Measurements from ENCODE around the gene CALHM4.

The CALHM4 gene

GRCh38 chr6:116528133-116528532 is 25.4 kb upstream of the CALHM4 start:
- no peak overlapping the region for H3K27ac ChIP-seq (ENCODE audit: low read depth, low read length)
- no peaks in the 10 kb centered on the region for H3K36me3 ChIP-seq (ENCODE audit: control insufficient read depth, insufficient read depth, low read length)
- no peaks in the 10 kb centered on the region for H3K27me3 ChIP-seq (ENCODE audit: control insufficient read depth, insufficient read depth, low read length)
- no peak overlapping the region for H3K4me3 ChIP-seq (ENCODE audit: low read length)
- no peak overlapping the region for H3K9ac ChIP-seq (ENCODE audit: low read length)
- no peaks in the 10 kb centered on the region for H3K4me1 ChIP-seq (ENCODE audit: control insufficient read depth, insufficient read depth, low read length)

DNA sequence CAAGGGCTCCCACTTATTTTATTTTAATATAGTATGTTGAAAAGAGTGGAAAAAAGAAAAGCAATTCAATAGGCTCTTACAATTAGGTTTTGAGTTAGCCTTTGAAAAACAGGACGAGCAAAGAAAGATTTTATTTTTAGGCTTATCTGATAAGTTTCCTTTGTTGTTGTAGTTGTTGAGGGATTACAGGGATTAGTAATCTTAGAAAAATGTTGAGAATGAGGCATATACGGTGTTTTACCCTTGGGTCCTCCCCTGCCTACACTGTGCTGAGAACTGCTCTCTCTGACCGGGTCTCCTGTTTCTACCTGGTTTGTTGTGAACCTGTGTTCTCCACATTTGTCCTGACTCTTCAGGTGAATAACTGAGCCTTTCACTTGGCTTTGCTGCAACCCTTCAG is 24.8 kb upstream of the CALHM4 start:
- Histone ChIP-seq H3K4me1 (ENCODE audit: control insufficient read depth, insufficient read depth, low read length) (no peaks in the 10 kb centered on the region), H3K36me3 (ENCODE audit: control insufficient read depth, insufficient read depth, low read length) (no peaks in the 10 kb centered on the region), H3K27me3 (ENCODE audit: control insufficient read depth, insufficient read depth, low read length) (no peaks in the 10 kb centered on the region), H3K27ac (ENCODE audit: low read depth, low read length) (no peak overlapping the region), H3K9ac (ENCODE audit: low read length) (no peak overlapping the region), H3K4me3 (ENCODE audit: low read length) (no peak overlapping the region)

- Histone ChIP-seq H3K27me3 (ENCODE audit: control insufficient read depth, insufficient read depth, low read length) (no peaks in the 10 kb centered on the region), H3K4me3 (ENCODE audit: low read length) (no peak overlapping the region), H3K4me1 (ENCODE audit: control insufficient read depth, insufficient read depth, low read length) (no peaks in the 10 kb centered on the region), H3K9ac (ENCODE audit: low read length) (no peak overlapping the region), H3K36me3 (ENCODE audit: control insufficient read depth, insufficient read depth, low read length) (no peaks in the 10 kb centered on the region), H3K27ac (ENCODE audit: low read depth, low read length) (no peak overlapping the region)
Measured at GRCh38 chr6:116529466-116530290, 23.9 kb upstream of the CALHM4 start.

- Histone ChIP-seq H3K4me3 (ENCODE audit: low read length) (no peak overlapping the region), H3K4me1 (ENCODE audit: control insufficient read depth, insufficient read depth, low read length) (no peaks in the 10 kb centered on the region), H3K27ac (ENCODE audit: low read depth, low read length) (no peak overlapping the region), H3K36me3 (ENCODE audit: control insufficient read depth, insufficient read depth, low read length) (no peaks in the 10 kb centered on the region), H3K27me3 (ENCODE audit: control insufficient read depth, insufficient read depth, low read length) (no peaks in the 10 kb centered on the region), H3K9ac (ENCODE audit: low read length) (no peak overlapping the region)
Measured at GRCh38 chr6:116530436-116530835, 23.1 kb upstream of the CALHM4 start.

DNA sequence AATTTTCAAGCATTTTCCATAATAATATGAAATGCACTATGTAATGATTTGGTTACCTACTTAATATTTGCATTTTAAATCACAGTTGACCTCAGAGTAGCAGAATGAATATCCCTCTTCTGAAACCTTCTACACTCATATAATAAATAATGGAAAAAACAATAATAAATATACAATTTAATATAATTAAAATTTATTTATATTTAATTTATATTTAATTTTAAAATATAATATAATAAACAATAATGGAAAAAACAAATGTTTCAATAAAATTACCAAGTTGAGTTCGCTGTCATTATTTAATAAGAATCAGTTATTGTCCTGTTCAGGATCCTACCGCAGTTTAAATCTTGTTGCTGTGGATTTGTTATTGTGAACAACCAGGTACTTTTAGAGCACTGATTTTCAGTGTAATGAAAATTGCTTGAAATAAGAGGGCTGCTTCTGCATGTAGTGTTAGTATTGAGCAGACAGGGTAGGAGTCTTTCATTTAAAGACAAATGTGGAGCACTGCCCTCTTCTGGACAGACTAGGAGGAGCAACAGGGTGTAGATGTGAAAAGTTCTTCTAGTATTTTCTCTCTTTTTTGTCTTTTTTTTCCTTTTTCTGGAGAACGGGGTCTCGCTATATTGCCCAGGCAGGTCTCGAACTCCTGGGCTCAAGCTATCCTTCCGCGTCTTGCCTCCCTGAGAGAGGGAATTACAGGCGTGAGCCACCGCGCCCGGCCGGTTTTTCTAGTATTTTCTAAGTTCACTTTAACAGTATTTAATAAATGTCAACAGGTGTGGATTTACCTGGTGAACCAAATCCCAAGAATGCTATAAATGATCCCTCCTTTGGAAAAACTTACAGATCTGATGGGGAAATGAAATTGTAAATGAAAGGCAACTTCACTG is 21.6 kb upstream of the CALHM4 start:
- Histone ChIP-seq H3K27me3 (ENCODE audit: control insufficient read depth, insufficient read depth, low read length) (no peaks in the 10 kb centered on the region), H3K36me3 (ENCODE audit: control insufficient read depth, insufficient read depth, low read length) (no peaks in the 10 kb centered on the region), H3K27ac (ENCODE audit: low read depth, low read length) (no peak overlapping the region), H3K9ac (ENCODE audit: low read length) (no peak overlapping the region), H3K4me1 (ENCODE audit: control insufficient read depth, insufficient read depth, low read length) (no peaks in the 10 kb centered on the region), H3K4me3 (ENCODE audit: low read length) (no peak overlapping the region)

DNA sequence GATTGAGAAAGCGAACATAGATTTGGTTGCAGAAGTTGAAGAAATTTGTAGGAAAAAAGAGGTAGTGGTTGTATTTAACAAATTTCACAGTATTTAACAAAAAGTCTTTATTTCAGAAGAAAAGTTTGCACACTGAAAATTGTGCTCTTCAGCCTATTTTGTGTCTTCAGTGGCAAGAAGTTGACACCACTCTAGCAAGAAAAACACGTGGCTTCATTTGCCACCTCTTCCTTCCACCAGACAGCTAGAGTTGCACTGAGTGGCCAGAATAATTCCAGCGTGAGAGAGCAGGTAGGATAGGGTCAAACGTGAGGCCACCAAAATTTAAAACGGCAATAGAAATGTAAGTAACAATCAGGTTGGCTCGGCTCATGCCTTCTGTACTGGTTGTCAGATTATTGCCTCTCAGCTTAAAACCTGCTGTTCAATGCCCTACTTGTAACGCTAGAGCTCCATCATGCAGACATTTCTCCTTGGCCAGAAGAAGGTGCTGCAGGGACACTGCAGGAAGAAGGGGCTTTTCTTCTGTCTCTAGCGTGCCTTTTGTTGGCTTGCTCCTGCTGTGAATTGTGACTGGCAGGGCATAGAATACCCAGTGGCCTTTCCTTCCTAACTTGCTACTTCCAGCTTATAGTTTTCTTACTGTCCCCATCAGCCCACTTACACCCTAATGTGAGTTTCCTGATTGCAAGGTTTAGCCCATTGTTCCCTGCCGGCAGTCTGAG is 20.2 kb upstream of the CALHM4 start:
- Histone ChIP-seq H3K9ac (ENCODE audit: low read length) (no peak overlapping the region), H3K4me3 (ENCODE audit: low read length) (no peak overlapping the region), H3K27me3 (ENCODE audit: control insufficient read depth, insufficient read depth, low read length) (no peaks in the 10 kb centered on the region), H3K36me3 (ENCODE audit: control insufficient read depth, insufficient read depth, low read length) (no peaks in the 10 kb centered on the region), H3K27ac (ENCODE audit: low read depth, low read length) (no peak overlapping the region), H3K4me1 (ENCODE audit: control insufficient read depth, insufficient read depth, low read length) (no peaks in the 10 kb centered on the region)

- H3K4me3 ChIP-seq (ENCODE audit: low read length): no peak overlapping the region
- H3K27me3 ChIP-seq (ENCODE audit: control insufficient read depth, insufficient read depth, low read length): no peaks in the 10 kb centered on the region
- H3K9ac ChIP-seq (ENCODE audit: low read length): no peak overlapping the region
- H3K4me1 ChIP-seq (ENCODE audit: control insufficient read depth, insufficient read depth, low read length): no peaks in the 10 kb centered on the region
- H3K27ac ChIP-seq (ENCODE audit: low read depth, low read length): no peak overlapping the region
- H3K36me3 ChIP-seq (ENCODE audit: control insufficient read depth, insufficient read depth, low read length): no peaks in the 10 kb centered on the region
Measured at GRCh38 chr6:116535109-116535508, 18.4 kb upstream of the CALHM4 start.

GRCh38 chr6:116536216-116536621 is 17.3 kb upstream of the CALHM4 start:
- no peaks in the 10 kb centered on the region for H3K36me3 ChIP-seq (ENCODE audit: control insufficient read depth, insufficient read depth, low read length)
- no peak overlapping the region for H3K27ac ChIP-seq (ENCODE audit: low read depth, low read length)
- H3K4me1 ChIP-seq (ENCODE audit: control insufficient read depth, insufficient read depth, low read length): no peaks in the 10 kb centered on the region
- H3K4me3 ChIP-seq (ENCODE audit: low read length): no peak overlapping the region
- H3K27me3 ChIP-seq (ENCODE audit: control insufficient read depth, insufficient read depth, low read length): no peaks in the 10 kb centered on the region
- no peak overlapping the region for H3K9ac ChIP-seq (ENCODE audit: low read length)

DNA sequence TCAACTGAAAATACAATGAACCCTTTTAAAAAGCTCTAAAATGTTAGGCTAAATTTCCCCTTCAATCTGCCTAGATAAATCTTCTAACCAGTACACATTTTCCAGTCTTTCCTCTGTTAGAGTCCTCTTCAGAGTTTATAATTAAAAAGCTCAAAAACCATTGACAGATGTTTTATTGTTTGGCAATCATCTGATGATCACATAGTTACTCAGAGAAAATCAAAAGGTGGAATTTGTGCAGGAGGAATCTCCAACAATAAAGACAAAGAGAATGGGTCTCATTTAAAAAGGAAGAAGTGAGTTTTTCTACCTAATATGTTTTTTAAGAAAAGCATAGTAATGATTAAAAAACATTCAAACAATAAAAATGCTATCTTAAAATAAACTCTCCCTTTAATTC is 11.1 kb upstream of the CALHM4 start:
- Histone ChIP-seq H3K4me1 (ENCODE audit: control insufficient read depth, insufficient read depth, low read length) (no peaks in the 10 kb centered on the region), H3K36me3 (ENCODE audit: control insufficient read depth, insufficient read depth, low read length) (no peaks in the 10 kb centered on the region), H3K27me3 (ENCODE audit: control insufficient read depth, insufficient read depth, low read length) (no peaks in the 10 kb centered on the region), H3K9ac (ENCODE audit: low read length) (no peak overlapping the region), H3K27ac (ENCODE audit: low read depth, low read length) (no peak overlapping the region), H3K4me3 (ENCODE audit: low read length) (no peak overlapping the region)

DNA sequence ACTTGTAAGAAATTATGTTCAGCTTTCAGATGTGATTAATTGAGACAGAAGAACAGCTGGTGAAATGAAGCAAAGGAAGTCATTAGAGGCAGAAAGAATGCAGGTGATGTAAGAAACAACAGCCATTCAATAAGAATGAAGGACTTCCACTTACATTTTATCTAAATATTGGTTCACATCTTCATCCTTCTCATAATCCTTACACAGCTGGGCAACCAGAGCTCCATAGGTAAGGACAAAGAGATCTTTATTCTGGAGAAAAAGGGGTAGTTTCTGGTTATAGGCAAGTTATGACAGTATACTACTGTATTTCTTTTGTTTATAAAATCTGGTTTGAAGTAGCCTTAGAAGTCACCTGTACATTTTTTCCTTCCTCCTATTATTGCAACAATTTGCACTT is 10.4 kb upstream of the CALHM4 start:
- Histone ChIP-seq H3K4me1 (ENCODE audit: control insufficient read depth, insufficient read depth, low read length) (no peaks in the 10 kb centered on the region), H3K4me3 (ENCODE audit: low read length) (no peak overlapping the region), H3K36me3 (ENCODE audit: control insufficient read depth, insufficient read depth, low read length) (no peaks in the 10 kb centered on the region), H3K27me3 (ENCODE audit: control insufficient read depth, insufficient read depth, low read length) (no peaks in the 10 kb centered on the region), H3K9ac (ENCODE audit: low read length) (no peak overlapping the region), H3K27ac (ENCODE audit: low read depth, low read length) (no peak overlapping the region)

DNA sequence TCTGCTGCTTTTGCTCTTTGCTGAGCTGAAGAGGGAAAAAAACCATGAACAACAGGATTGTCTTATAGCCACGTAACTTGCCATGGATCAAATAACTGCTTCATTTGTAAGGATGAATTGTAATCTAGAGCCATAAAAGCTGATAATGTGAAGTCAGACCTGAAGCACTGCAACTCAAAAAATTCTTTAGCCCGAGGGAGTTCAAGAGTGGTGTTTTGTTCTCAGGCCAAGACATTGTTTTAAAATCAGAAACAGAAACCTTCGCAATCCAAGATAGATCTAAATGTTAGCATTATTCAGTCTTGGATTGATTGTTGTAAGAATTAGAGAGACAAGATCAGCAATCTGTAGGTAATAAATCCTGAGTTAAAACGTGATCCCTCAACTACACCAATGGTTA is 7.9 kb upstream of the CALHM4 start, which contains the start of gene TRAPPC3L:
Gene TRAPPC3L, minus strand, starts transcription at position 34 of the 400 bp plus-strand sequence. CDS start 170 bp downstream, outside the sequence.
- Histone ChIP-seq H3K36me3 (ENCODE audit: control insufficient read depth, insufficient read depth, low read length) (no peaks in the 10 kb centered on the region), H3K4me3 (ENCODE audit: low read length) (no peak within 1 kb of the TSS), H3K27me3 (ENCODE audit: control insufficient read depth, insufficient read depth, low read length) (no peaks in the 10 kb centered on the region), H3K4me1 (ENCODE audit: control insufficient read depth, insufficient read depth, low read length) (no peaks in the 10 kb centered on the region), H3K9ac (ENCODE audit: low read length) (no peak within 1 kb of the TSS), H3K27ac (ENCODE audit: low read depth, low read length) (no peak within 1 kb of the TSS)

DNA sequence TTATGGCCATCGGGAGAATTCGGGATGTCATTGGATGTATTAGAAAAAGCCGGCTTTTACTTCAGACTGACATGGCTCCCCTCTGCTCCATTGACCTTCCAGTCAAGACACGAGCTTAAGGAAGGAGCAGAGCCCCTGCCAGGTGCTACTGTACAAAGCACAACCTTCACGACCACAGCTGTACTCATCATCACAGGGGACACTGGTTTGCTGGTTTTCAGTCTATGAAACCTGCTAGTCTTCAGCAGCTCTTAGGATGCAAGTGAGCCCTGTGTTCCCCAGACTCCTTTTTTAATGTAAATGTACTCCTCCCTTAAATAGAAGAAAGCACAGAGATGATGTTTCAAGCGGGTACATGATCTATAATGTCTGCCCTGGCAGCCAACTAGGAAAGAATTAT is 6.2 kb upstream of the CALHM4 start:
- H3K9ac ChIP-seq (ENCODE audit: low read length): no peak overlapping the region
- no peak overlapping the region for H3K27ac ChIP-seq (ENCODE audit: low read depth, low read length)
- no peaks in the 10 kb centered on the region for H3K27me3 ChIP-seq (ENCODE audit: control insufficient read depth, insufficient read depth, low read length)
- H3K4me3 ChIP-seq (ENCODE audit: low read length): no peak overlapping the region
- H3K4me1 ChIP-seq (ENCODE audit: control insufficient read depth, insufficient read depth, low read length): no peaks in the 10 kb centered on the region
- no peaks in the 10 kb centered on the region for H3K36me3 ChIP-seq (ENCODE audit: control insufficient read depth, insufficient read depth, low read length)

Data from rectal smooth muscle tissue (tissue), 1 donor.